ENCODE results near the gene CDKN2A. TPM values are rescaled to one million over a fixed set of nuclear protein-coding genes. Genes with fewer than 3 reads are reported as not detected.
A peak's percentile ranks its signal among the peaks of the same experiment; 100 is the strongest.
"Not testable (repeated sequence)": the region's sequence is repeated elsewhere in the genome, so short reads cannot be mapped to it uniquely, and the experiment has no call there.

CDKN2A gene
- total RNA-seq, 1 donor from 2014 or later, result 21.2 TPM

DNA sequence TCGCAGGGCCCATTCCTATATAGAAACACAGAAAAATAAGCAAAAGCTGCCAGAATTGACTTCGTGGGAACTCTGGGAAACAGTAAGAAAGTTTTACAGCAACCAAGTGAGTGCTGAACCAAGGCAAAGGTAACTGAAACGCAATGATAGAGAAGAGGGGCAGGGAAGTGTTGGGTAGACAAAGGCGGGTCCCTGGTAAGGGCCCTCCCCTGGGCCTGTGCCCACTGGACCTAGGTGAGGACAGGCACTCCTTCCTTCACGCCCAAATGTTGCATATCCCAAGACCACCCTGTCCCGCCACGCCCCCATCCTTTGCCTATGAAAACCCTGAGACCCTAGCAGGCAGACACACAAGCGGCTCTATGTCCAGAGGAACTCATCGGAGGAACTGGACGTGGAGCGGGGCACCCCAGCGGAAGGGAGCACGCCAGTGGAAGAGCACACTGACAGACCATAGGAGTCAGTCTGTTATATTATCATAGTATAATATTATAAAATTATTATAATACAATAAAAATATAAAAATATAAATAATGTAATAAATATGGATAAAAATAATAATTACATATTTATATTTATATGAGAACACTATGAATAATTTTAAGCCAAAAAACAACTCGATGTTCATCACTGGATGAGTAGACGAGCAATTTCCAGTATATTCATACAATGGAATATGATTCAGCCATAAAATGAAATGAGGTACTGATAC lies 27.9 kb downstream of the CDKN2A start:
- Mint-ChIP-seq H3K9me3 (ENCODE audit: low read depth) (peaks cover 16% of the 10 kb centered on the region), H3K27ac (ENCODE audit: unreplicated experiment) (no peak overlapping the region), H3K36me3 (ENCODE audit: low read depth) (peaks cover 33% of the 10 kb centered on the region), H3K4me3 (ENCODE audit: unreplicated experiment) (no peak overlapping the region), H3K4me1 (ENCODE audit: low read depth) (peaks cover 24% of the 10 kb centered on the region), H3K27me3 (ENCODE audit: low read depth) (peaks cover 83% of the 10 kb centered on the region)
- TF ChIP-seq CTCF (IDR thresholded peaks at IDR 0.05), result no peak
- DNase-seq (ENCODE audit: low spot score), result no peak

- DNase-seq (ENCODE audit: low spot score), result no peak
- Mint-ChIP-seq H3K4me3 (ENCODE audit: unreplicated experiment) (peak overlapping the region; percentile 65), H3K9me3 (ENCODE audit: low read depth) (peaks cover 16% of the 10 kb centered on the region), H3K36me3 (ENCODE audit: low read depth) (peaks cover 29% of the 10 kb centered on the region), H3K27me3 (ENCODE audit: low read depth) (peaks cover 82% of the 10 kb centered on the region), H3K27ac (ENCODE audit: unreplicated experiment) (peak overlapping the region; percentile 45), H3K4me1 (ENCODE audit: low read depth) (peaks cover 21% of the 10 kb centered on the region)
- TF ChIP-seq CTCF (IDR thresholded peaks at IDR 0.05), result peak; percentile 77
These were observed 28.7 kb downstream of the CDKN2A start for GRCh38 chr9:21965401-21965951.

- no peak for DNase-seq (ENCODE audit: low spot score)
- peaks cover 80% of the 10 kb centered on the region for H3K27me3 Mint-ChIP-seq (ENCODE audit: low read depth)
- peaks cover 16% of the 10 kb centered on the region for H3K9me3 Mint-ChIP-seq (ENCODE audit: low read depth)
- peaks cover 25% of the 10 kb centered on the region for H3K36me3 Mint-ChIP-seq (ENCODE audit: low read depth)
- H3K27ac Mint-ChIP-seq (ENCODE audit: unreplicated experiment), result peak overlapping the region; percentile 45
- peak overlapping the region; percentile 65 for H3K4me3 Mint-ChIP-seq (ENCODE audit: unreplicated experiment)
- TF ChIP-seq CTCF (IDR thresholded peaks at IDR 0.05), result no peak
- peaks cover 21% of the 10 kb centered on the region for H3K4me1 Mint-ChIP-seq (ENCODE audit: low read depth)
These were observed 29.2 kb downstream of the CDKN2A start for GRCh38 chr9:21964925-21965385.

DNA sequence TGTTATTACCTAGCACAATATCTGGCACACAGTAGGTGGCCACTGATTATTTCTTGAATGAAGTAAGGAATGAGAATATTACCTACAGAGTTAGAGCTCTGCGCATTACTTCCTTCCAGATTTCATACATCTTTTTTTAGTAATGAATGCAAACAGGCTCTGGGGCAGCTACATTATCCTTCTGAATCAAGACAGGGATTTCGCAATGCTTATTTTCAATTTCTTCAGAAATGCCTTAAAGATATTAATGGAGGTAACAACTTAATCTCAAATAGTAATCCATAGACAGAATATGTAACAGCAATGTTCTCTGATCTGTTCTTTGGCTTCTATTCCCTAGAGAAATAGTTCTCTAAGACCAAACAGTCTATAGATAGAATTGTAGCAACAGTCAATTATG lies 32.6 kb downstream of the CDKN2A start:
- H3K36me3 Mint-ChIP-seq (ENCODE audit: low read depth), result peaks cover 11% of the 10 kb centered on the region
- H3K27me3 Mint-ChIP-seq (ENCODE audit: low read depth), result peaks cover 53% of the 10 kb centered on the region
- peaks cover 11% of the 10 kb centered on the region for H3K4me1 Mint-ChIP-seq (ENCODE audit: low read depth)
- no peak overlapping the region for H3K4me3 Mint-ChIP-seq (ENCODE audit: unreplicated experiment)
- no peak for TF ChIP-seq CTCF (IDR thresholded peaks at IDR 0.05)
- H3K27ac Mint-ChIP-seq (ENCODE audit: unreplicated experiment), result no peak overlapping the region
- H3K9me3 Mint-ChIP-seq (ENCODE audit: low read depth), result peaks cover 16% of the 10 kb centered on the region
- no peak for DNase-seq (ENCODE audit: low spot score)

- H3K4me1 Mint-ChIP-seq (ENCODE audit: low read depth); H3K4me3 Mint-ChIP-seq (ENCODE audit: unreplicated experiment); DNase-seq (ENCODE audit: low spot score); H3K27ac Mint-ChIP-seq (ENCODE audit: unreplicated experiment): not testable (repeated sequence)
- peaks cover 16% of the 10 kb centered on the region for H3K9me3 Mint-ChIP-seq (ENCODE audit: low read depth)
- H3K27me3 Mint-ChIP-seq (ENCODE audit: low read depth), result peaks cover 47% of the 10 kb centered on the region
- H3K36me3 Mint-ChIP-seq (ENCODE audit: low read depth), result peaks cover 11% of the 10 kb centered on the region
These were observed 34.9 kb downstream of the CDKN2A start for GRCh38 chr9:21959268-21959667.
